Stimulated activated CD8-positive, alpha-beta memory T cell treated with anti-CD3 and anti-CD28 coated beads, Interleukin-4, amount 100 ng/mL, for 1 hour (primary cell): Measurements from ENCODE around the gene MTFP1.
"Not testable (repeated sequence)": the region's sequence is repeated elsewhere in the genome, so short reads cannot be mapped to it uniquely, and the experiment has no call there.

Source experiments
- DNase-seq, 2 donors: peaks; one replicate each; pipeline ENCODE4 v3.0.0-alpha.2; 2020; ENCODE audit warnings: low read depth in 2 of 2, low spot score in 1 of 2

The MTFP1 gene

DNA sequence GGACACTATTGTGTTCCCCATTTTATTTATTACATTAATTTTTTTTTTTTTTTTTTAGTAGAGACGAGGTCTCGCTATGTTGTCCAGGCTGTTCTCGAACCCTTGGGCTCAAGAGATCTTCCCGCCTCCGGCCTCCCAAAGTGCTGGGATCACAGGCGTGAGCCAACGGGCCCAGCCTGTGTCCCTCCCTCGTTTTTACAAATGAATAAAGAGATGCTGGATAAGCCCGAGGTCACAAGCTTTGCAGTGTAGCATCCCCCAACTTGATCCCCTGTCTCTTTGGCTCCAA, 297 bp upstream of the MTFP1 start:
- no peak for DNase-seq

DNA sequence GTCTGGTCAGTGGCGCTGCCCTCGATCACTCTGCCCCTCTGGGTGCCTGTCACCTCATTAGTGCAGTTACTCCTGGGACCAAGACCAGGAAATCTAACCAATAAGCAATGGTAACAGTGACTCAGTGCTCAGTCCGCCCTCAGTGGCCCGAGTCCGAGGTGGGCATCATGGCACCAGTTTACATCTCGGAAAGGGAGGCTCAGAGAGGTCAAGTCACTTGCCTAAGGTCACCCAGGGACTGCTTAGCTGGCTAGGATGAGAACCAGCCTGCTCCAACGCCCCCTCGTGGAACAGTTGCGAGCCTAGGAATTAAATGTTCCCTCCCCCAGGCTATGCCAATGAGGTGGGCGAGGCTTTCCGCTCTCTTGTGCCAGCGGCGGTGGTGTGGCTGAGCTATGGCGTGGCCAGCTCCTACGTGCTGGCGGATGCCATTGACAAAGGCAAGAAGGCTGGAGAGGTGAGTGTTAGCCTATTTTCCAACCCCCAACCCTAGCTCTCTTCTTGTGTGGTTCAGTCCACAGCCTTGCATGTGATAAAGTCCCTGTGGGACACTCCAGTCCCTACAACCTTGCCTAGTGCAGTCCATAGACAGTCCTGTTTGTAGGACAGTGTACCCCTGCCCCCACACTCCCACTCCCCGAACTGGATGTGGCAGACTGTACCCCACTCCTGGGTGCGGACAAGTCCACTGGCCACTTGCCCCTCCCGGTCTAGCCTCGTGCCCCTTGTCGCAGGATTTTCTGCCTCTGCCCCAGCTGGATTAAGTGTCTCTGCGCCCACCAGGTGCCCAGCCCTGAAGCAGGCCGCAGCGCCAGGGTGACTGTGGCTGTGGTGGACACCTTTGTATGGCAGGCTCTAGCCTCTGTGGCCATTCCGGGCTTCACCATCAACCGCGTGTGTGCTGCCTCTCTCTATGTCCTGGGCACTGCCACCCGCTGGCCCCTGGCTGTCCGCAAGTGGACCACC, 1.1 kb downstream of the MTFP1 start:
- peak; percentile 49 to 73 for DNase-seq

DNA sequence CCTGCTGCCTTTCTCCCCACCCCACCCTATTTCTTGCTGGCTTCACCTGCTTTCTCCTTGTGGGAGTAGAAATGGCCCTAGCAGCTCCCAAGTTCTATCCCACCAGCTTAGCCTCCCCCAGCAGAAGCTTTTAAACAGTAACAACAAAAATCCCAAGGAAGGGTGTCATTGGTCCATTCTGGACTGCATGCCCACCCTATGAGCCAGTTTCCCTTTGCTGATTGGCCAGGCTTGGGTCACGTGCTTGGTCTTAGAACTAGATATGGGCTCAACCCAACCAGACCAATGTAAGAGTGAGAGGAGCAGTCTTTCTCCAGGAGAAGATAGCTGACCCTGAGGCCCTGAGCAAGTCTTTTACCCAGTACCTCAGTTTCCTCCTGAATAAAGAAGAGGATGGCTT, 2.3 kb downstream of the MTFP1 start:
- DNase-seq = no peak

DNA sequence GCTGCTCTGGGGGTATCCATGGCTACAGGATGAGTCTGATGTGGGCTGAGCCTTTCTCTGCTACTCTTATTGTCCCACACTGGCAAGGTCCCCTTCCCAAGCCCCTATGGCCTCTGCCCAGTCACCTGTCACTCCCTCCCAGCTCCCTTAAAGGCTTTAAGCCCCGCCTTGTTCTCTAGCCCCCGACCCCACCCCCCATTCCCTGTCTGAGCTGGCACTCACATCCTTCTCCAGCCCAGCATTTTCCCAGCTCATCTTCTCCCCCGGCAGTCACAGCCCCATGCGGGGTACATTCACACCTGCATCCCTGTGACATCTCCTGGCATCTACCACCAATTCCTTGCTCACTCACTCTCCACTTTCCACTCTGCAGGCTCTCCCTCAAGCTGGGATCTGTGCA, 4.3 kb downstream of the MTFP1 start:
- no peak for DNase-seq

DNA sequence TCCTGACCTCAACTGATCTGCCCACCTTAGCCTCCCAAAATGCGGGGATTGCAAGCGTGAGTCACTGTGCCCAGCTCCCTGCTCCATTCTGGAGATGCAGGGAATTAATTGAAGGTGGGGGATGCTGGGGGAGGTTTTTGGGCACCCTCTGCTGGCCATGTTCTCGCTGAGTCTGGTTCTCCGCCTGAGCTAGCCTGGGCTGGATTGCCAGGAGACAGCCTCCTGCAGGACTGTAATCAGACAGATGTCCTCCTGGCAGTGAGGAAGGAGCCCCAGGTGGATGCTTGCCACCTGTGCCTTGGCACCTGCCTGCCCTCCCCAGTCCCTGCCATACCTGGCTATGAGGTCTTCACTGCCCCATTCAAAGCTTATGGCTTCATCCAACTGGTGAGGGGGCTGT, 5.4 kb downstream of the MTFP1 start:
- DNase-seq = no peak

DNA sequence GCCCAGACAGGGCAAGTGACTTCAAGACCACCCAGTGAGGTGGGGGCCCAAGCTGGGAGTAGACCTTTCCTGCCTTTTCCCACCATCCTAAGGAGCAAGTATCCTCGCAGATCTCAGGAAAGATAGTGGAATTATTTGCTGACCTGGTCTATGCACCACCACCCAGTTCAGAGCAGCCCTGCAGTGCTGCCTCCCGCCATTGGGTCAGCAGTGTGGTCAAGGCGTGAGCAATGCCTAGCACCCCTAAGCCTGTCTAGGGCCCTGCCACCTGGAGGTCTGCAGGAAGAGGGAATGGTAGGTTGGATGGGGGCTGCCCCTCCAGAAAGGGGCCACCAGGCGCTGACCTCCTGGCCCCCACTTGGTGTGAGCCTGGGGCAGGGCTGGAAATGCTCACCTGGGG, 6.5 kb downstream of the MTFP1 start:
- DNase-seq = no peak

DNA sequence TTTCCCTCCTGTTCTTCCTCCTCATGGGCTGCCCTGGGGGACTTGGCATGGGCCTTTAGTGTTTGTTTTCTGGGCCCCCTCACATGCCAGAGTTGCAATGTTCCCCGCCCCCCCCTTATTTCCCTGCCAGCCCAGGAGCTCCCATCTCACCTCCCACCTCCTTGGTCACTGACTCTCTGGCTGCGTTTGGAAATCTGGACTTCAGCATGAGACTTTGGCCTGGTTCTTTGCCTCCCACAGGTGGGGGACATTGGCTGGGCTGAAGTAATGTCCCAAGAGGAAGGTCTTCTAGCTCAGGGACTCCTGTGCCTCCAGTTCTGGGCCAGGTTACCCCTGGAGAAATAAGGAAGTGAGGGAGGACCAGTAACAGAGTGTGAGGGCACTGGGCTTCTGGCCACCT, 7.0 kb downstream of the MTFP1 start:
- DNase-seq = no peak

- no peak for DNase-seq
These were observed 7.7 kb downstream of the MTFP1 start for GRCh38 chr22:30433227-30433626.

DNA sequence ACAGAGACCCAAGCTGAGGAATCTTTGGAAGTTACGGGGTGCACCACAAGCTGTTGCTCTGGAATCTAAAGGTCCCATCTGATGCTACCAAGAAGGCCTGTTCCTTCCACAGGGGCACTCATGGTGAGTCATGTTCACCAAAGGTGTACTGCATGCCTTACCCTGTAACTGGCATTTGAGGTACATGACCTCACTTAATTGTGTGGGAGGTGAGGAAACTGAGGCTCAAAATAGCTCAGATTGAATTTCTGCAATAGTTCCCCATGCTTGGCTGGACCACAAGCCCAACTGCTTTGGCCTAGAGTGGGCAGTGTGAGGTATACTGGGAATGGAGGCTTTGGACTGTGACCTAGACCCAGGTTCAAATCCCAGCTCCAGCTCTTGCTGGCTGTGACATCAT, 8.2 kb downstream of the MTFP1 start:
- DNase-seq = no peak

- no peak for DNase-seq
These were observed 9.3 kb downstream of the MTFP1 start for GRCh38 chr22:30434843-30435242.

GRCh38 chr22:30435674-30436126, 10.1 kb downstream of the MTFP1 start:
- peak in 1 of 2 donors; percentile 62 for DNase-seq

- no peak for DNase-seq
These were observed 10.6 kb downstream of the MTFP1 start for GRCh38 chr22:30436196-30436595.

DNA sequence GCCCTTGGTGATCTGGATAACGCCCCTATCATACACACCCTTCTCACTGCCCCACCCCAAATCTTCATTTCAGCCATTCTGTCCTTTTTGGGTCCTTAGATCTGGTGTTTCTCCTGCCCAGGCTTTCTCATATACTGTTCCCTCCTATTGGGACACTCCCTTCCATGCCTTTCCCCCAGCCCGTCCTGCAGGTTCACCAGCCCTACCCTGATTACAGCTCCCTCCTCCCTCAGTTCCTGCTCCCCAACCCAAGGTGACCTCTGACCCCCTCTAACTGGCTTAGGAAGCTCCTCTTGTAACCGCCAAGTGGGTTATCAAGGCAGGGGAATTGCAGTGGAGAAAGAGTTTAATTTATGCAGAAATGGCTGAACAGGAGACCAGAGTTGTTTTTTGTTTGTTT, 13.0 kb downstream of the MTFP1 start:
- no peak for DNase-seq

GRCh38 chr22:30439226-30439625, 13.7 kb downstream of the MTFP1 start:
- DNase-seq = no peak

- DNase-seq = no peak
These were observed 14.3 kb downstream of the MTFP1 start for GRCh38 chr22:30439836-30440235.

DNA sequence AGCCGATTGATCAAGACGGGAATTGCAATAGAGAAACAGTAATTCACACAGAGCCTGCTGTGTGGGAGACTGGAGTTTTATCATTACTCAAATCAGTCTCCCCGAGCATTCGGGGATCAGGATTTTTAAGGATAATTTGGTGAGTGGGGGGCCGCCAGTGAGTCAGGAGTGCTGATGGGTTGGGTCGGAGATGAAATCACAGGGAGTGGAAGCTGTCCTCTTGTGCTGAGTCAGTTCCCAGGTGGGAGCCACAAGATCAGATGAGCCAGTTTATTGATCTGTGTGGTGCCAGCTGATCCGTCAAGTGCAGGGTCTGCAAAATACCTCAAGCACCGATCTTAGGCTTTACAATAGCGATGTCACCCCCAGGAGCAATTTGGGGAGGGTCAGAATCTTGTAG, 15.5 kb downstream of the MTFP1 start:
- DNase-seq = no peak

- DNase-seq = no peak
These were observed 19.3 kb downstream of the MTFP1 start for GRCh38 chr22:30444632-30445437.

GRCh38 chr22:30445438-30446145, 20.0 kb downstream of the MTFP1 start:
- no peak for DNase-seq

- DNase-seq = no peak
These were observed 22.1 kb downstream of the MTFP1 start for GRCh38 chr22:30447656-30448055.

- not testable (repeated sequence) for DNase-seq
These were observed 25.9 kb downstream of the MTFP1 start for GRCh38 chr22:30451488-30451887.

- DNase-seq = no peak
These were observed 27.3 kb downstream of the MTFP1 start for GRCh38 chr22:30452861-30453260.
